ENCODE data around the gene BCL11B.

GRCh38 chr14:99271951-99272631, at the start of gene BCL11B:
- TF ChIP-seq, protein P1, sequence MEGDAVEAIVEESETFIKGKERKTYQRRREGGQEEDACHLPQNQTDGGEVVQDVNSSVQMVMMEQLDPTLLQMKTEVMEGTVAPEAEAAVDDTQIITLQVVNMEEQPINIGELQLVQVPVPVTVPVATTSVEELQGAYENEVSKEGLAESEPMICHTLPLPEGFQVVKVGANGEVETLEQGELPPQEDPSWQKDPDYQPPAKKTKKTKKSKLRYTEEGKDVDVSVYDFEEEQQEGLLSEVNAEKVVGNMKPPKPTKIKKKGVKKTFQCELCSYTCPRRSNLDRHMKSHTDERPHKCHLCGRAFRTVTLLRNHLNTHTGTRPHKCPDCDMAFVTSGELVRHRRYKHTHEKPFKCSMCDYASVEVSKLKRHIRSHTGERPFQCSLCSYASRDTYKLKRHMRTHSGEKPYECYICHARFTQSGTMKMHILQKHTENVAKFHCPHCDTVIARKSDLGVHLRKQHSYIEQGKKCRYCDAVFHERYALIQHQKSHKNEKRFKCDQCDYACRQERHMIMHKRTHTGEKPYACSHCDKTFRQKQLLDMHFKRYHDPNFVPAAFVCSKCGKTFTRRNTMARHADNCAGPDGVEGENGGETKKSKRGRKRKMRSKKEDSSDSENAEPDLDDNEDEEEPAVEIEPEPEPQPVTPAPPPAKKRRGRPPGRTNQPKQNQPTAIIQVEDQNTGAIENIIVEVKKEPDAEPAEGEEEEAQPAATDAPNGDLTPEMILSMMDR (IDR thresholded peaks at IDR 0.05), result no peak
- TF ChIP-seq EZH2 (IDR thresholded peaks at IDR 0.05; ENCODE audit: borderline replicate concordance, insufficient read depth, low read depth, low read length, poor library complexity, severe bottlenecking), result no peak
